Measurements from ENCODE around the gene ARHGAP26. TPM values are rescaled to one million over a fixed set of nuclear protein-coding genes. Genes with fewer than 3 reads are reported as not detected.

Gene ARHGAP26
- total and polyA plus RNA-seq, 12 donors: 7.5 to 45.8 (median 37.2) TPM

- Histone ChIP-seq H3K36me3 (no peaks in the 10 kb centered on the region), H3K9me3 (peaks cover 0 to 10% (median 0%) of the 10 kb centered on the region in 11 donors), H3K4me3 (no peak overlapping the region), H3K4me1 (peaks cover 26 to 97% (median 74%) of the 10 kb centered on the region in 9 donors), H3K27ac (peak overlapping the region in 1 of 10 donors; percentile 64), H3K27me3 (no peaks in the 10 kb centered on the region)
- 70 to 76% methylated on average over 3 of the region's 3 CpGs for WGBS, 2 donors
- DNase-seq (no peak), ATAC-seq (peak in 1 of 8 donors; percentile 47)
- intact Hi-C loops (cut with DNase I): no loop called here
- TF ChIP-seq CTCF (IDR thresholded peaks at IDR 0.05): no peak
Observed at GRCh38 chr5:142821733-142822487, 51.7 kb downstream of the ARHGAP26 start.

DNA sequence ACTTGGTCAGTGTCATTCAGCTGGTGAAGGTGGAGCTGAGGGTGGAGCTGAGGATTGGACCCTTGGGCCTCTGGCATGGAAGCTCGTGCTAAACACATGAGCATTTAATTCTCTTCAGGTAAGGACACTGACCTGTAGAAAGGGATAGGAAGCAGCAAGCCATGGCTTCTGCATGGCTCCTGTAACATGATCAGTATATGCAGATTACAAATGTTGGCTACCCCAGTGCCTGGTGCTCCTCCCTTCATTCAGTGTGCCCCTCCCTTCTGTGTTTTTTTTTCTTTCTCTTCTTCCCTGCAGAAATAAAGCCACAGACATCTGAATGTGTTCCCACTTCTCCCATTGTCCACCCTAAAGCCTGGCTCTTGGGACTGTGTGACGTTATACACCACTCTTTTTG, 52.9 kb downstream of the ARHGAP26 start:
- no peak for DNase-seq
- no peak overlapping the region for H3K4me3 ChIP-seq
- no peak for ATAC-seq
- intact Hi-C loops (cut with DNase I): no loop called here
- no peak for TF ChIP-seq CTCF (IDR thresholded peaks at IDR 0.05)
- H3K4me1 ChIP-seq: peaks cover 22 to 97% (median 74%) of the 10 kb centered on the region in 9 donors
- H3K27ac ChIP-seq: peak overlapping the region in 1 of 10 donors; percentile 2
- no peaks in the 10 kb centered on the region for H3K27me3 ChIP-seq
- no peaks in the 10 kb centered on the region for H3K36me3 ChIP-seq
- peaks cover 0 to 10% (median 0%) of the 10 kb centered on the region in 11 donors for H3K9me3 ChIP-seq
- WGBS, 2 donors: 62 to 66% methylated on average over 2 of the region's 2 CpGs

GRCh38 chr5:142823806-142824205, 53.6 kb downstream of the ARHGAP26 start:
- H3K27ac ChIP-seq: peak overlapping the region in 1 of 10 donors; percentile 2
- H3K4me1 ChIP-seq: peaks cover 20 to 97% (median 73%) of the 10 kb centered on the region in 9 donors
- intact Hi-C loops (cut with DNase I): no loop called here
- no peaks in the 10 kb centered on the region for H3K36me3 ChIP-seq
- H3K27me3 ChIP-seq: no peaks in the 10 kb centered on the region
- peaks cover 0 to 10% (median 0%) of the 10 kb centered on the region in 11 donors for H3K9me3 ChIP-seq
- WGBS, 2 donors: 86 to 92% methylated on average over 5 of the region's 5 CpGs
- no peak for DNase-seq
- H3K4me3 ChIP-seq: no peak overlapping the region
- ATAC-seq: no peak
- no peak for TF ChIP-seq CTCF (IDR thresholded peaks at IDR 0.05)

- Histone ChIP-seq H3K4me3 (no peak overlapping the region), H3K36me3 (no peaks in the 10 kb centered on the region), H3K9me3 (peaks cover 0 to 10% (median 0%) of the 10 kb centered on the region in 11 donors), H3K27me3 (no peaks in the 10 kb centered on the region), H3K27ac (peak overlapping the region in 4 of 10 donors; percentile 5 to 76 (median 64)), H3K4me1 (peaks cover 20 to 97% (median 73%) of the 10 kb centered on the region in 9 donors)
- no peak for TF ChIP-seq CTCF (IDR thresholded peaks at IDR 0.05)
- DNase-seq (no peak), ATAC-seq (no peak)
- intact Hi-C loops (cut with DNase I): no loop called here
- WGBS, 2 donors: 64 to 78% methylated on average over 2 of the region's 2 CpGs
Observed at GRCh38 chr5:142824391-142824790, 54.2 kb downstream of the ARHGAP26 start.

All from heart right ventricle (tissue), 16 donors.